ENCODE results near the gene CACNG3.
"Not testable (repeated sequence)": the region's sequence is repeated elsewhere in the genome, so short reads cannot be mapped to it uniquely, and the experiment has no call there.

The CACNG3 gene

GRCh38 chr16:24343829-24344228 is 87.7 kb downstream of the CACNG3 start:
- DNase-seq, result not testable (repeated sequence)

GRCh38 chr16:24344784-24345183 is 88.6 kb downstream of the CACNG3 start:
- no peak for DNase-seq

- DNase-seq, result no peak
Measured at GRCh38 chr16:24345704-24346103, 89.6 kb downstream of the CACNG3 start.

- DNase-seq, result no peak
Measured at GRCh38 chr16:24346734-24347133, 90.6 kb downstream of the CACNG3 start.

GRCh38 chr16:24347556-24347955 is 91.4 kb downstream of the CACNG3 start:
- no peak for DNase-seq

GRCh38 chr16:24348545-24349290 is 92.6 kb downstream of the CACNG3 start:
- no peak for DNase-seq

- DNase-seq, result no peak
Measured at GRCh38 chr16:24349320-24349719, 93.2 kb downstream of the CACNG3 start.

- no peak for DNase-seq
Measured at GRCh38 chr16:24352746-24353145, 96.6 kb downstream of the CACNG3 start.

GRCh38 chr16:24353622-24354021 is 97.5 kb downstream of the CACNG3 start:
- DNase-seq, result no peak

- DNase-seq, result no peak
Measured at GRCh38 chr16:24357511-24357910, 101.4 kb downstream of the CACNG3 start.

- no peak for DNase-seq
Measured at GRCh38 chr16:24358117-24358516, 102.0 kb downstream of the CACNG3 start.

- no peak for DNase-seq
Measured at GRCh38 chr16:24359490-24359889, 103.4 kb downstream of the CACNG3 start.

GRCh38 chr16:24360936-24361335 is 104.8 kb downstream of the CACNG3 start:
- no peak for DNase-seq

GRCh38 chr16:24364596-24364995 is 108.5 kb downstream of the CACNG3 start:
- no peak for DNase-seq

- no peak for DNase-seq
Measured at GRCh38 chr16:24367186-24367710, 111.1 kb downstream of the CACNG3 start.

- no peak for DNase-seq
Measured at GRCh38 chr16:24372824-24373223, 116.7 kb downstream of the CACNG3 start.

- DNase-seq, result no peak
Measured at GRCh38 chr16:24378999-24379398, 122.9 kb downstream of the CACNG3 start.

- DNase-seq, result no peak
Measured at GRCh38 chr16:24381470-24382118, 125.5 kb downstream of the CACNG3 start.

GRCh38 chr16:24382762-24383407 is 126.8 kb downstream of the CACNG3 start:
- DNase-seq, result peak; percentile 9

- peak; percentile 25 for DNase-seq
Measured at GRCh38 chr16:24394341-24394740, 138.2 kb downstream of the CACNG3 start.

GRCh38 chr16:24396350-24397271 is 140.5 kb downstream of the CACNG3 start:
- DNase-seq, result no peak

GRCh38 chr16:24409045-24409444 is 152.9 kb downstream of the CACNG3 start:
- DNase-seq, result no peak

Data from retina (tissue), 1 donor.